Measurements from ENCODE around the gene ABTB2.

ABTB2 gene

GRCh38 chr11:34162856-34163255, 195.0 kb downstream of the ABTB2 start:
- Histone ChIP-seq H3K9ac (ENCODE audit: low read depth, low read length) (no peak overlapping the region), H3K9me3 (ENCODE audit: control insufficient read depth, insufficient read depth, low read length) (no peaks in the 10 kb centered on the region), H3K27me3 (ENCODE audit: control insufficient read depth, insufficient read depth, low read length) (no peaks in the 10 kb centered on the region), H3K27ac (ENCODE audit: low read depth, low read length) (no peak overlapping the region), H3K36me3 (ENCODE audit: control insufficient read depth, insufficient read depth, low read length) (no peaks in the 10 kb centered on the region), H3K4me3 (ENCODE audit: low read depth, low read length) (no peak overlapping the region), H3K4me1 (ENCODE audit: control insufficient read depth, insufficient read depth, low read length) (no peaks in the 10 kb centered on the region)

GRCh38 chr11:34162493-34162820, 195.4 kb downstream of the ABTB2 start:
- no peaks in the 10 kb centered on the region for H3K9me3 ChIP-seq (ENCODE audit: control insufficient read depth, insufficient read depth, low read length)
- H3K36me3 ChIP-seq (ENCODE audit: control insufficient read depth, insufficient read depth, low read length) = no peaks in the 10 kb centered on the region
- H3K4me1 ChIP-seq (ENCODE audit: control insufficient read depth, insufficient read depth, low read length) = no peaks in the 10 kb centered on the region
- no peaks in the 10 kb centered on the region for H3K27me3 ChIP-seq (ENCODE audit: control insufficient read depth, insufficient read depth, low read length)
- H3K27ac ChIP-seq (ENCODE audit: low read depth, low read length) = no peak overlapping the region
- no peak overlapping the region for H3K4me3 ChIP-seq (ENCODE audit: low read depth, low read length)
- H3K9ac ChIP-seq (ENCODE audit: low read depth, low read length) = no peak overlapping the region

GRCh38 chr11:34161812-34162492, 195.9 kb downstream of the ABTB2 start:
- no peaks in the 10 kb centered on the region for H3K36me3 ChIP-seq (ENCODE audit: control insufficient read depth, insufficient read depth, low read length)
- H3K4me3 ChIP-seq (ENCODE audit: low read depth, low read length) = no peak overlapping the region
- H3K27ac ChIP-seq (ENCODE audit: low read depth, low read length) = no peak overlapping the region
- H3K4me1 ChIP-seq (ENCODE audit: control insufficient read depth, insufficient read depth, low read length) = no peaks in the 10 kb centered on the region
- no peak overlapping the region for H3K9ac ChIP-seq (ENCODE audit: low read depth, low read length)
- H3K27me3 ChIP-seq (ENCODE audit: control insufficient read depth, insufficient read depth, low read length) = no peaks in the 10 kb centered on the region
- H3K9me3 ChIP-seq (ENCODE audit: control insufficient read depth, insufficient read depth, low read length) = no peaks in the 10 kb centered on the region

DNA sequence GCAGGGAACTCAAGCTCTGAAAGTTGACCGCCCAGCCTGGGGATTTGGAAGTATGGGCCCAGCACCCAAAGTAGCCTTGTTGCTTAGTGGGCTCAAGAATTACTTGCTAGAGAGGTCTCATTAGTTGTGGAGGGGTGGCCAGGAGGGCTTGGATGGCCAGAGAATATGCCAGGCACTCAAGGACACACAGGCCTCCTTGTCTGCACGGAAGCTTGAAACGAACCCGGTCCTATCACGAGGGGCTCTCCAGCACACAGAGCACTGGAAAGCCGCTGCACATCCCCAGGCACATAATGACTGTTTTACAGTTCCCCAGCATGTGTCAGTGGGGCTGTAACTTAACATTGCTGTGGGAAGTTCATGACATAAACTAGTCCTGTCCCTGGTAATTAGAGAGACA, 196.4 kb downstream of the ABTB2 start:
- Histone ChIP-seq H3K4me1 (ENCODE audit: control insufficient read depth, insufficient read depth, low read length) (no peaks in the 10 kb centered on the region), H3K36me3 (ENCODE audit: control insufficient read depth, insufficient read depth, low read length) (no peaks in the 10 kb centered on the region), H3K9ac (ENCODE audit: low read depth, low read length) (no peak overlapping the region), H3K27me3 (ENCODE audit: control insufficient read depth, insufficient read depth, low read length) (no peaks in the 10 kb centered on the region), H3K27ac (ENCODE audit: low read depth, low read length) (no peak overlapping the region), H3K9me3 (ENCODE audit: control insufficient read depth, insufficient read depth, low read length) (no peaks in the 10 kb centered on the region), H3K4me3 (ENCODE audit: low read depth, low read length) (no peak overlapping the region)

DNA sequence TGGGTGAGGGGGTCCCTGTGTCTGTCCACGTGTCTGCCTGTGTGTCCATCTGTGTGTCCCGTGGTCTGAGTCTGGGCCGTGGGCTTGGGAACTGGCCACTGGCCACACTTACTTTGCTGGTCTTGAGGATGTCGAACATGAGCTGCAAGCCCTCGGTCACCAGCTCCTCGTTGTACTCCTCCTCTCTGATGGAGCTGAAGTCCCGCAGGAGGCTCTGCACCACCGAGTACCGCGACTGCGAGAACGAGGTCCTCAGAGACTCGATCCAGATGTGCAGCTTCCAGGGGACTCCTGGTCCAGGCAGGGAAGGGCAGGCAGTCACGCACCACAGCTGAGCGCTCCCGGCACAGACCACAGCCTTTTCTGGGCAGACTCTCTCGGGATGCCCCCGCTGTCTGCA, 197.0 kb downstream of the ABTB2 start:
- Histone ChIP-seq H3K4me1 (ENCODE audit: control insufficient read depth, insufficient read depth, low read length) (no peaks in the 10 kb centered on the region), H3K36me3 (ENCODE audit: control insufficient read depth, insufficient read depth, low read length) (no peaks in the 10 kb centered on the region), H3K9ac (ENCODE audit: low read depth, low read length) (no peak overlapping the region), H3K27ac (ENCODE audit: low read depth, low read length) (no peak overlapping the region), H3K9me3 (ENCODE audit: control insufficient read depth, insufficient read depth, low read length) (no peaks in the 10 kb centered on the region), H3K4me3 (ENCODE audit: low read depth, low read length) (no peak overlapping the region), H3K27me3 (ENCODE audit: control insufficient read depth, insufficient read depth, low read length) (no peaks in the 10 kb centered on the region)

DNA sequence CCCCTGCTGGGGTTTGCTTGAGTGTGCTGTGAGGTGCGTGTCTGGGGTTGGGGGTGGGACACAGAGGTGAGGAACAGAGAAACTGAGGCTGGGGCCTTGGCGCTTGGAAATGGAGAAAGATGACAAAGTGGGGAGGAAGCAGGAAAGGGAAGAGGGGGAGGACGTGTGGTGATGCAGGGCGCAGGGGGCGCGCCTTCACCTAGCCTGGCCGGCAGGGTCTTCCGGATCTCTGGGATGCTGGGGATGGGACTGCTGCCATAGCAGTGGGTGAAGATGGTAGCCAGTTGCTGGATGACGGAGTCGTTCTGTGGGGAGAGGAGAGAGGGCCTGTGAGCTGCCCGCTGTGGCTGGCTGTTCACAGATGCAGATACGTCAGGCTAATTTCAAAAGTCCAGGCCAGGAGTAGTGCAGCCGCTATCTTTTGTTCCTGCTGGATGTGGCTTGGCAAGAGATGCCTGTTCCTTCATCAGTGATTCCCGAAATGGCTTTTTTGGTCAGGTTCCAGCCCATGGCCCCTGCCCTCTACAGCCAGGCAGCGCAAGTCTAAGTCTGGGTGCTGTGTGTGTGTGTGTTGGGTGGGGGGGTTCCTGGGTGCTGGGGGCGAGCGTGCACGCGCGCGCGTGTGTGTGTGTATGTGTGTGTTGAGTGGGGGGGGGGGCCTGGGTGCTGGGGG, 197.6 kb downstream of the ABTB2 start:
- no peaks in the 10 kb centered on the region for H3K4me1 ChIP-seq (ENCODE audit: control insufficient read depth, insufficient read depth, low read length)
- H3K27ac ChIP-seq (ENCODE audit: low read depth, low read length) = no peak overlapping the region
- H3K27me3 ChIP-seq (ENCODE audit: control insufficient read depth, insufficient read depth, low read length) = no peaks in the 10 kb centered on the region
- no peak overlapping the region for H3K9ac ChIP-seq (ENCODE audit: low read depth, low read length)
- H3K9me3 ChIP-seq (ENCODE audit: control insufficient read depth, insufficient read depth, low read length) = no peaks in the 10 kb centered on the region
- no peaks in the 10 kb centered on the region for H3K36me3 ChIP-seq (ENCODE audit: control insufficient read depth, insufficient read depth, low read length)
- no peak overlapping the region for H3K4me3 ChIP-seq (ENCODE audit: low read depth, low read length)

GRCh38 chr11:34158661-34159060, 199.1 kb downstream of the ABTB2 start:
- no peak overlapping the region for H3K9ac ChIP-seq (ENCODE audit: low read depth, low read length)
- H3K36me3 ChIP-seq (ENCODE audit: control insufficient read depth, insufficient read depth, low read length) = peaks cover 13% of the 10 kb centered on the region; the same call in 1 of the 2 replicates
- no peak overlapping the region for H3K27ac ChIP-seq (ENCODE audit: low read depth, low read length)
- H3K27me3 ChIP-seq (ENCODE audit: control insufficient read depth, insufficient read depth, low read length) = no peaks in the 10 kb centered on the region
- no peak overlapping the region for H3K4me3 ChIP-seq (ENCODE audit: low read depth, low read length)
- H3K4me1 ChIP-seq (ENCODE audit: control insufficient read depth, insufficient read depth, low read length) = no peaks in the 10 kb centered on the region
- H3K9me3 ChIP-seq (ENCODE audit: control insufficient read depth, insufficient read depth, low read length) = no peaks in the 10 kb centered on the region

DNA sequence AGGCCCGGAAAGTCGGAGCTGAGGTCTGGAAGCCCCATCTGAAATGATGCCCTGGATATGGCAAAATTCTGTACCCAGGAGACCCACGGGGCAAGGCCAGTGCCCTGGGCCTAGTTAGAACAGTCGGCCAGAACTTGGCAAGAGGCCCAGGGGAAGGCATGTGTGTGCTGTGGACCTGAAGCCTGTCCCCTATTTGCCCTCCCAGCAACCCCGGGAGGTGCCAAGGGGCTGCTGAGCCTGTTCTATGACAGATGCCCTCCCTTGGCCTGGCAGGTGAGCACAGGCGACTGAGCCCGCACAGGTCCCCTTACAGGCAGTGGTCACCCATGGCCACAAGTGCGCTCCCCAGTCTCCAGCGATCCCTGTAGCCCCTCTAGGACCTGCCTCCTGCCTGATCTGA, 200.6 kb downstream of the ABTB2 start:
- Histone ChIP-seq H3K4me3 (ENCODE audit: low read depth, low read length) (no peak overlapping the region), H3K4me1 (ENCODE audit: control insufficient read depth, insufficient read depth, low read length) (no peaks in the 10 kb centered on the region), H3K9me3 (ENCODE audit: control insufficient read depth, insufficient read depth, low read length) (no peaks in the 10 kb centered on the region), H3K36me3 (ENCODE audit: control insufficient read depth, insufficient read depth, low read length) (peaks cover 25% of the 10 kb centered on the region), H3K27ac (ENCODE audit: low read depth, low read length) (no peak overlapping the region), H3K27me3 (ENCODE audit: control insufficient read depth, insufficient read depth, low read length) (no peaks in the 10 kb centered on the region), H3K9ac (ENCODE audit: low read depth, low read length) (no peak overlapping the region)

DNA sequence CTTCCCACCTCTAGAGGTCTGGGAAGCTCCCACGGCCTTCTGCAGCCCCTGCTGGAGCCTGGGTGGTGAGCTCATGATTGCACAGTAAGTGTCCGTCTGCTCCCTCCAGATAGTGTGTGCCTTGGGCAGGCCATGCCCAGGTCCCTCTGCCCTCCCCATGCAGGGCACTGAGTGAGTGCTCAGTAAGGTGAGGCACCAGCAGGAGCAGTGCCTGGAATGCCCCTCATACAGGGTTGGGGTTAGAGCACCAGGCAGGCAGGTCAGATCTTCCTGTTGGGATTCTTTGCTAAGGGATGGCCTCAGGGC, 202.1 kb downstream of the ABTB2 start:
- H3K27me3 ChIP-seq (ENCODE audit: control insufficient read depth, insufficient read depth, low read length) = no peaks in the 10 kb centered on the region
- H3K9ac ChIP-seq (ENCODE audit: low read depth, low read length) = no peak overlapping the region
- no peaks in the 10 kb centered on the region for H3K9me3 ChIP-seq (ENCODE audit: control insufficient read depth, insufficient read depth, low read length)
- peaks cover 37% of the 10 kb centered on the region for H3K36me3 ChIP-seq (ENCODE audit: control insufficient read depth, insufficient read depth, low read length)
- no peak overlapping the region for H3K27ac ChIP-seq (ENCODE audit: low read depth, low read length)
- H3K4me1 ChIP-seq (ENCODE audit: control insufficient read depth, insufficient read depth, low read length) = no peaks in the 10 kb centered on the region
- H3K4me3 ChIP-seq (ENCODE audit: low read depth, low read length) = no peak overlapping the region

DNA sequence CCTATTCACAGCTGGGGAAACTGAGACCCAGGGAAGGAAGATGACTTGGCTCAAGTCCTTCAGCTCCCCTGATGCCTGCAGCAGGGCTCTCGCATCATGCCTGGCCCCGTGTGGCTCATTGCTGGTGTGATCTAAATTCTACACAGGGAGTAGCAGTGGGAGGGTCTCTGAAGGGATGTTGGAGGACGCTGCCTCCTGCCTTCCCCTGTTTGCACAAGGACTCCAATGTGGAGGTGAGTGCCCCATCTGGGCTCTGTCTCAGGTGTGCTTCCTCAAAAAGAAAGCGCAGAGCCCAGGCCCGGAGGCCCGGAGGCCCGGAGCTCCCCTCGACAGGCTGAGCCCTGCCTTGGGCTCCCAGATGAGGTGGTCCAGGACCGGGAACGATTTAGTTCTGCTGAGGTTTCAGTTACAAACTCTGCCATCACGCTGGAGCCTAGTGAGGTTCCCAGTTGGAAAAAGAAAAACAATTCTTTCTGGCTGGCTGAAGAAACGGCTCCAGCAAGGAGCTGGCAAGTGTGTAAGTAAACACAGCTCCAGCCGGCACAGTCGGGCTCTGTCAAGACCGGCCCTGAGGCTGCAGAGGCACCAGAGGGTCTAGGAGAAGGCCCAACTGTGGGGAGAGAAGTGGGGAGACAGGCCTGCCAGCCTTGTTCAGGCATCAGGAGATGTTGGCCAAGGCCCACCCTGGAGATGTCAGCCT, 202.6 kb downstream of the ABTB2 start:
- Histone ChIP-seq H3K27ac (ENCODE audit: low read depth, low read length) (no peak overlapping the region), H3K9me3 (ENCODE audit: control insufficient read depth, insufficient read depth, low read length) (no peaks in the 10 kb centered on the region), H3K36me3 (ENCODE audit: control insufficient read depth, insufficient read depth, low read length) (peaks cover 42% of the 10 kb centered on the region), H3K4me3 (ENCODE audit: low read depth, low read length) (no peak overlapping the region), H3K4me1 (ENCODE audit: control insufficient read depth, insufficient read depth, low read length) (no peaks in the 10 kb centered on the region), H3K27me3 (ENCODE audit: control insufficient read depth, insufficient read depth, low read length) (no peaks in the 10 kb centered on the region), H3K9ac (ENCODE audit: low read depth, low read length) (no peak overlapping the region)

DNA sequence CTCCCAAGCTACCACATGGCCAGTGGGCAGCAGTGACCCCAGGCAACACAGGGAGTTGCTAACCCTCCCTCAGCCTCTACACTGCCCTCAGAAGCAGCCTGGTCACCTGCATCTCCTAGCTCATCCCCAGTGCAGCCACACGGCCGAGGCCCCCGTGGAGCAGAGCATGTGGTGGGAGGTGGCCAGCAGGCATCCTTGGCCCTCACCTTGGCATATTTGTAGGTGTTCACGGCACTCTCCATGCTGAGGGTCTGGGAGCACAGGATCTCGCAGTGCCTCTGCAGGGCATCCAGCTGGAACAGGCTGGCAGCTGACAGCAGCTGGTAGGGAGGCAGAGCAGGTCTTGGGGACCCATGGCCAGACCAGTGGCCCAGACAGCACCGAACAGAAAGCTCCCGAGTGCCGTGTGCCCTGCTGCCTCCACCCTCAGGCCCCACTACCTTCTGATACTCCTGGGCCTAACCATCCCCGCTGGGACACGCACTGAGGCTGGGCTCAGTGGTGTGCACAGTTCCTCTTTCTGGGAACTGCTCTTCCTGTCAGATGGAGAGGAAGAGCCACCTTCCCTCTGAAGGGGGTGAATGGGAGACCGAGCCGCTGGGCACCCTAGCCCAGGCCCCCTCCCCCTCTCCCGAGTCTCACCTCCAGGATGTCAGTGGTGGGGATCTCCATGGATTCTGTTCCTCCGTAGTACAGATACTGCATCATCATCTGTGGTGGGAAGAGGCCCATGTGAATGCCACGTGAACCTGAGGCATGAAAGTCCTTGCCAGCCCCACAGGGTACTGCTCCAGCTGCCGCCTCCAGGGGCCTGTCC, 203.5 kb downstream of the ABTB2 start:
- no peaks in the 10 kb centered on the region for H3K4me1 ChIP-seq (ENCODE audit: control insufficient read depth, insufficient read depth, low read length)
- peaks cover 51% of the 10 kb centered on the region for H3K36me3 ChIP-seq (ENCODE audit: control insufficient read depth, insufficient read depth, low read length)
- H3K9me3 ChIP-seq (ENCODE audit: control insufficient read depth, insufficient read depth, low read length) = no peaks in the 10 kb centered on the region
- H3K27me3 ChIP-seq (ENCODE audit: control insufficient read depth, insufficient read depth, low read length) = no peaks in the 10 kb centered on the region
- H3K27ac ChIP-seq (ENCODE audit: low read depth, low read length) = no peak overlapping the region
- no peak overlapping the region for H3K4me3 ChIP-seq (ENCODE audit: low read depth, low read length)
- H3K9ac ChIP-seq (ENCODE audit: low read depth, low read length) = no peak overlapping the region

Data from HUES48 (cell line).